HEK293T (cell line): ENCODE measurements around the gene PICK1.

Source experiments
- CTCF ChIA-PET: fragments of 350-600 bp; formaldehyde crosslinking; extraction: SDS; loops from one replicate; lab custom pipeline; 2021; ENCODE audit warnings: antibody characterized with exemption, inconsistent platforms; lab: Yijun Ruan, JAX
- POLR2A ChIA-PET: fragments of 350-600 bp; formaldehyde crosslinking; extraction: SDS; loops from one replicate; lab custom pipeline; 2020; ENCODE audit warnings: antibody characterized with exemption, inconsistent platforms; lab: Yijun Ruan, JAX
- DNase-seq: peaks from one replicate; pipeline ENCODE4 v3.0.0; 2012; ENCODE audit warnings: mixed read lengths; ENCODE audit errors: extremely low spot score
- ARNT ChIP-seq: fragments of 450-650 bp; IDR thresholded peaks from 2 replicates; pipeline ENCODE4 v1.6.1; 2017; ENCODE audit warnings: mild to moderate bottlenecking
- BHLHE40 ChIP-seq: fragments of 450-650 bp; IDR thresholded peaks from 2 replicates; pipeline ENCODE4 v1.6.1; 2016; ENCODE audit warnings: mild to moderate bottlenecking, moderate library complexity, borderline replicate concordance
- CTBP1 ChIP-seq: fragments of 450-650 bp; IDR thresholded peaks from 2 replicates; pipeline ENCODE4 v1.6.1; 2016; ENCODE audit warnings: borderline replicate concordance
- ELF4 ChIP-seq: fragments of 450-650 bp; IDR thresholded peaks from 2 replicates; pipeline ENCODE4 v1.6.1; 2017; ENCODE audit warnings: antibody characterized with exemption
- FOXA1 ChIP-seq: fragments of 450-650 bp; IDR thresholded peaks from 2 replicates; pipeline ENCODE4 v1.6.1; 2016; ENCODE audit warnings: mild to moderate bottlenecking
- FOXK2 ChIP-seq: fragments of 450-650 bp; IDR thresholded peaks from 2 replicates; pipeline ENCODE4 v1.6.1; 2016; ENCODE audit warnings: mild to moderate bottlenecking
- FOXM1 ChIP-seq: fragments of 450-650 bp; IDR thresholded peaks from 2 replicates; pipeline ENCODE4 v1.6.1; 2017; ENCODE audit warnings: mild to moderate bottlenecking, borderline replicate concordance
- HDGF ChIP-seq: fragments of 450-650 bp; IDR thresholded peaks from 2 replicates; pipeline ENCODE4 v1.6.1; 2017; ENCODE audit warnings: antibody characterized with exemption, borderline replicate concordance
- L3MBTL2 ChIP-seq: fragments of 450-650 bp; conservative IDR thresholded peaks from 2 replicates; pipeline ENCODE4 v1.6.1; 2016; ENCODE audit warnings: mild to moderate bottlenecking
- LEF1 ChIP-seq: fragments of 450-650 bp; IDR thresholded peaks from 2 replicates; pipeline ENCODE4 v1.6.1; 2017; ENCODE audit warnings: mild to moderate bottlenecking, borderline replicate concordance
- NFRKB ChIP-seq: fragments of 450-650 bp; IDR thresholded peaks from 2 replicates; pipeline ENCODE4 v1.6.1; 2016; ENCODE audit warnings: mild to moderate bottlenecking, moderate library complexity
- SP1 ChIP-seq: fragments of 450-650 bp; IDR thresholded peaks from 2 replicates; pipeline ENCODE4 v1.6.1; 2017
- SUZ12 ChIP-seq: fragments of 450-650 bp; IDR thresholded peaks from 2 replicates; pipeline ENCODE4 v1.6.1; 2016; ENCODE audit warnings: mild to moderate bottlenecking
- TARDBP ChIP-seq: fragments of 450-650 bp; IDR thresholded peaks from 2 replicates; pipeline ENCODE4 v1.6.1; 2016
- ZNF384 ChIP-seq: fragments of 450-650 bp; IDR thresholded peaks from 2 replicates; pipeline ENCODE4 v1.6.1; 2016
- TF ChIP-seq, protein P1 (sequence below): fragments of 450-650 bp; IDR thresholded peaks from 2 replicates; pipeline ENCODE4 v1.6.1; 2016

Gene PICK1

DNA sequence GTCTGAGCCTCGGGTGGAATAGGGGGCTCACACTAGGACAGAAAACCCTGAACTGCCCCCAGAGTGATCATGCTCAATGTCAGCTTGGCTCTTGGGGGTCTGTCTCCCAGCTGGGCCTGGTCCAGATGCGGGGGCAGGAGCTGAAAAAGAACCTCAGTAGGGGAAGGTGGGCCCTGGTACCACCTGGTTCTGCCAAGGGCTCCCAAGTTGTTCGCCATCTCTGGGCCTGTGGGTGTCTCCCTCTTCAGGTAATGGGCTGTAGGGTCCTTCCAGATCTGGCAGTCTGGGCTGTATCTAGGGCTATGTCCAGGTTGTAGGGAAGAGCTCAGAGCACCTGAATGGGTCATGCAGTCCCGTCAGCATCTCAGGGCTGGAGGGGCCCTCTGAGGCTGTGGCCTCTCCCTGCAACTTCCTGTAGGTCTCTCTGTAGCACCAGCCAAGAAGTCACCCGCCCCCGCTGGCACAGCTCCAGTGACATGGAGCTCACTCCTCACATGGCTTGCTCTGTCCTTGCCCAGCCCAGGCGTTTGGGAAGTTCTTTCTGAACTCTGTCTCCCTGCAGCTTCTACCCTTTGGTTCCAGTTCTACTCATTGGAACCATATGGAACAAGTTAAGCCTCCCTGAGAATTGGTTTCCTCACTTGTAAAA lies 39.8 kb upstream of the PICK1 start:
- DNase-seq: no peak
- ChIA-PET CTCF (no interaction called here), POLR2A (no interaction called here)
- TF ChIP-seq HDGF: no peak

DNA sequence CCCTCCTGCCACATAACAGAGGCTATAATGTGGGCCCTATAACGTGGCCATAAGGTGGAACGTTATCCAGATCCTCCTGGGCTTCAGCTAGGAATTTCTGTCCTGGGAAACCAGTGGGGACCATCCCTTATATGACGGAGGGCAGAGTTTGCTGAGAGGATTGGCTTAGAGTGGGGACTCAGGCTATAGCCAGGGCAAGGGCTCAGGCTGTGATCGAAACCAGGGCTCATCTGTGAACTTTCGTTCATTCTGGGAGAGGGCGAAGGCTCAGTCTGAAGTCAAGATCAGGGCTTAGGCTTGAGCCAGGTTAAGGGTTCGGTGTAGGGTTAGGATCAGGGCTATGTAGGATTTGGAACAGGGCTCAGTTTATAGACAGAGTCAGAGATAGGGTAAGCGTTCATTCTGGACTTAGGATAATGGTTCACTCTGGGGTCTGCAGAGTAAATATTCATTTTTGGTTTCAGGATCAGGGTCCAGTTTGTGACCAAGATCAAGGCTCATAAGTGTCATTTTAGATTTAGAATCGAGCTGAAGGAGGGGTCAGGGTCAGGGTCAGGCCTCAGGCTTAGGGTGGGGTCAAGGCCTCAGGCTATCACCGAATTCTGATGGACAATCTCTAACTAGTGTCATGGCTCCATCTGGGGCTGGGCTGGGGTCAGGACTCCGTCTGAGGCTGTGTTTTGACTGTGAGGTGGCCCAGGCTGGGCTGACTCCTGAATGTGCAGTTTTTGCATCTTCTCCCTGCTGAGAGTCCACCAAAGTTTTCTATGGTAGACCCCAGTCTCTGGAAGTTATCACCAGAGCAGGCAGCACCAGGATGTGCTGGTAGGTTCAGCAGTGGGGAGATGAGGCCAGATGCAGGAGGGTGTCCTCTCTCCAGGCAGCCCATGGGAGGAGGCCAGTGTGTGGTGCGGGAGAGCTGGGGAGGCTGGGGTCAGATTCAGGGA lies 39.0 kb upstream of the PICK1 start:
- TF ChIP-seq FOXM1 (no peak), FOXA1 (no peak), CTBP1 (no peak), ARNT (no peak), LEF1 (no peak), SUZ12 (no peak), TARDBP (no peak), ZNF384 (no peak), HDGF (no peak), L3MBTL2 (no peak), SP1 (no peak), NFRKB (no peak), FOXK2 (no peak), BHLHE40 (no peak), ELF4 (no peak)
- TF ChIP-seq, protein P1, sequence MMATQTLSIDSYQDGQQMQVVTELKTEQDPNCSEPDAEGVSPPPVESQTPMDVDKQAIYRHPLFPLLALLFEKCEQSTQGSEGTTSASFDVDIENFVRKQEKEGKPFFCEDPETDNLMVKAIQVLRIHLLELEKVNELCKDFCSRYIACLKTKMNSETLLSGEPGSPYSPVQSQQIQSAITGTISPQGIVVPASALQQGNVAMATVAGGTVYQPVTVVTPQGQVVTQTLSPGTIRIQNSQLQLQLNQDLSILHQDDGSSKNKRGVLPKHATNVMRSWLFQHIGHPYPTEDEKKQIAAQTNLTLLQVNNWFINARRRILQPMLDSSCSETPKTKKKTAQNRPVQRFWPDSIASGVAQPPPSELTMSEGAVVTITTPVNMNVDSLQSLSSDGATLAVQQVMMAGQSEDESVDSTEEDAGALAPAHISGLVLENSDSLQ: no peak
- DNase-seq: no peak
- CTCF ChIA-PET: no interaction called here
- POLR2A ChIA-PET: no interaction called here

DNA sequence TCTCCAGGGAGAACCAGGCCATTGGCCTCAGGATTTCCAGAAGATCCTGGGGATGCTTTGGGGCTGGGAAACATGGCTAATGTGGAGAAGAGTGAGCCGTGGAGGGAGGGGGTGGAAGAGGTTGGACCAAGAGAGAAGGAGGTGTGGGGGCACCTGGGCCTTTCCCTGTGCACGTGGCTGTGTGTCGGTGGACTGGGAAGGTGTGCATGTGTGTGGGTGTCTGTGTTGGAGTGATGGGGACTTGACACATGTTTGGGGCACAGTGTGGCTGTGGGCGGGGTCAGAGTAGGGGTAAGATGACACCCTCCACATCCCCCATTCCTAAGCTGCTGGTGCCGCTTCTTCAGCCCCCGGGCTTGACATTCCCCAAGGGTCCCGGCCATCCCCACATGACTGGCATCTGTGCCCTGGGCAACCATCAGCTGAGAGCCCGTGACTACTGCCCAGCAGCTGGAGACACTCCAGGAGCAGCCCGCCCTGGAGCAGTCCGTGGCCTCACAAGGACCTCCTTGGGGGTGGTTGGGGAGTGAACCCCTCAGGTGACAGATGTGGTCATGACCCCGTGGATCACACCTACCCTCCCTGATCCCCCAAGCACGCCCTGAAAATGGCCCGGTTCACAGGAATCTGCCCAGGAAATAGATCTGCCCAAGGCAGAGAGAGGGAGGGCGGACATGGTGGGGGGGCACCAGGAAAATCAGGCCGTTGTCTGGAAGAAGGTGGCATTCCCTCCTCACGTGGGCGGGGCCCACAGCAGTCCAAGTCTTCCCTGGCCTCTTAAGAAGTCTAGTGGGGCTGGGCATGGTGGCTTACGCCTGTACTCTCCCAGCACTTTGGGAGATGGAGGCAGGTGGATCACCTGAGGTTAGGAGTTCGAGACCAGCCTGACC lies 38.0 kb upstream of the PICK1 start:
- DNase-seq: no peak
- POLR2A ChIA-PET: no interaction called here
- TF ChIP-seq SP1 (no peak), ELF4 (no peak), NFRKB (no peak), CTBP1 (no peak), FOXA1 (no peak)
- CTCF ChIA-PET: no interaction called here

DNA sequence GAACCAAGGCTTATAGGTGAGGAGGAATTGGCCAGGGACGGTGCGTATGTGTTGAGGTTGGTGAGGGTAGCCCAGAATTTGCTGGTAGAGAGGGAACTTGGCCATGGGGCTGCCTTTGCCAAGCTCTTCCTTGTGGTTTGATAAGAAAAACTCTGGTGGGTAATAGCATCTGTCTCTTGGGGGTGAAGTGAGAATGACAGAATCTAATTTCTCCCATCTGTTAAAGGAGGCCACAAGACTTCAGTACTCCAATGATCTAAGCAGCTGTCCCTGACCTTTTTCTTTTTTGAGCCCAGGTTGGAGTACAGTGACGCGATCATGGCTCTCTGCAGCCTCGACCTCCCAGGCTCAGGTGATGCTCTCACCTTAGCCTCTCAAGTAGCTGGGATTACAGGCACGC lies 36.0 kb upstream of the PICK1 start:
- CTCF ChIA-PET: interaction anchor here (0.7 kb wide), 1 partner anchor 14 kb away, joined by 3 read pairs; no protein-coding TSS in a partner anchor
- TF ChIP-seq ZNF384 (no peak), NFRKB (no peak), ELF4 (no peak), CTBP1 (no peak), SUZ12 (no peak), L3MBTL2 (no peak), FOXA1 (no peak), LEF1 (no peak), TARDBP (no peak), BHLHE40 (no peak), FOXM1 (no peak), FOXK2 (no peak), ARNT (no peak), SP1 (no peak), HDGF (no peak)
- TF ChIP-seq, protein P1: no peak
- DNase-seq: no peak
- POLR2A ChIA-PET: no interaction called here

DNA sequence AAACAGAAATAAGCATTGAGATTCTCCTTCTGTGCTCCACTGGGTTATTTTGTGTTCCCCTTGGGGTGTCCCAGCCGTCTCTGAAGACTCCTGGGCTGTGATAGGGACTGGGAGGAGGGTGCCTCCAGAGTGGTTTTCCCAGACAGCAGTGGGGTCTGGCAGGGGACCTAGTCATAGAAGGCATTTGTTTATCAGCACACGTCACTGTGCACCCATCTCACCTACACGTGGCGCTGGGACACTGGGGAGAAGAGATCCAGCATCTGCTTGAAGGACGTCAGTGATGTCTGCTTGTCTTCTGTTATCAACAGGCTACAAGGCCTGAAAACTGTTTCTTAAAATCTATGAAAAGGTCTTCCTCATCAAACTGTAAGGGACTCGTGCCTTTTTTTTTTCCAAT lies 34.2 kb upstream of the PICK1 start:
- CTCF ChIA-PET: interaction anchor here (0.6 kb wide), 1 partner anchor 29 kb away, joined by 3 read pairs; no protein-coding TSS in a partner anchor
- TF ChIP-seq NFRKB (no peak), BHLHE40 (no peak), SUZ12 (no peak), FOXM1 (no peak), FOXA1 (no peak), L3MBTL2 (no peak), TARDBP (no peak), ARNT (no peak), ELF4 (no peak), ZNF384 (no peak), FOXK2 (no peak), HDGF (no peak), SP1 (no peak), LEF1 (no peak), CTBP1 (no peak)
- TF ChIP-seq, protein P1: no peak
- DNase-seq: no peak
- POLR2A ChIA-PET: no interaction called here
